H1 (cell line): ENCODE results near the gene DIPK1C. TPM values are rescaled to one million over a fixed set of nuclear protein-coding genes. Genes with fewer than 3 reads are reported as not detected.

Experiments used
- CTCF ChIA-PET: fragments of 300-600 bp; sonication (Branson Sonifier 250); formaldehyde crosslinking; loops from one replicate; lab custom pipeline; 2021; ENCODE audit not compliant: partially characterized antibody; lab: Charles Lee
- POLR2A ChIA-PET: fragments of 300-600 bp; sonication (Branson Sonifier 250); formaldehyde crosslinking; loops from one replicate; lab custom pipeline; 2021; ENCODE audit warnings: inconsistent platforms; ENCODE audit not compliant: partially characterized antibody; lab: Charles Lee
- DNase-seq, 2 experiments: peaks; one replicate each; pipeline versions ENCODE4 v3.0.0 to v3.0.0-alpha.2; 2010 to 2022; ENCODE audit warnings: low spot score in 2 of 2, low read depth in 1 of 2, mixed read lengths in 1 of 2
- FAIRE-seq: peaks from 2 replicates; lab custom pipeline; 2011; peaks lifted over from hg19 to GRCh38; lab: Jason Lieb, UNC
- H2AFZ ChIP-seq: 2 replicates; pipeline ENCODE4 v1.8.1; 2012; ENCODE audit warnings: low read length, inconsistent platforms
- H2AK5ac ChIP-seq: 2 replicates; pipeline ENCODE4 v1.6.1; 2013; ENCODE audit warnings: low read depth, low read length
- H2BK120ac ChIP-seq: replicated peaks from 2 replicates; pipeline ENCODE3; 2013; ENCODE audit warnings: low read depth, low read length, inconsistent platforms
- H2BK12ac ChIP-seq: 2 replicates; pipeline ENCODE4 v1.6.1; 2013; ENCODE audit warnings: low read depth, low read length
- H2BK15ac ChIP-seq: 2 replicates; pipeline ENCODE4 v1.6.1; 2013; ENCODE audit warnings: low read length
- H2BK20ac ChIP-seq: 2 replicates; pipeline ENCODE4 v1.6.1; 2013; ENCODE audit warnings: low read length
- H2BK5ac ChIP-seq: 2 replicates; pipeline ENCODE4 v1.6.1; 2013; ENCODE audit warnings: low read depth, low read length
- H3K14ac ChIP-seq: 2 replicates; pipeline ENCODE4 v1.6.1; 2013; ENCODE audit warnings: inconsistent platforms; ENCODE audit not compliant: insufficient read length
- H3K18ac ChIP-seq: 2 replicates; pipeline ENCODE4 v1.6.1; 2013; ENCODE audit warnings: low read length; ENCODE audit errors: extremely low read depth
- H3K23ac ChIP-seq: 2 replicates; pipeline ENCODE4 v1.6.1; 2013; ENCODE audit warnings: inconsistent platforms; ENCODE audit not compliant: insufficient read length
- H3K23me2 ChIP-seq: 2 replicates; pipeline ENCODE4 v1.6.1; 2013; ENCODE audit warnings: low read depth, low read length
- H3K27ac ChIP-seq: 2 replicates; pipeline ENCODE4 v1.6.1; 2011; ENCODE audit warnings: low read depth, low read length, inconsistent platforms
- H3K27me3 ChIP-seq, 4 experiments: replicated peaks in 1 of 4; 1 replicate in 1 of 4; 2 replicates in 3 of 4; pipeline versions ENCODE4 v1.6.1 to v1.8.1; 2011 to 2013; ENCODE audit warnings: low read length in 3 of 4, mild to moderate bottlenecking in 3 of 4, inconsistent platforms in 2 of 4, mixed read lengths in 2 of 4, moderate library complexity in 1 of 4; ENCODE audit not compliant: control insufficient read depth in 3 of 4, insufficient read depth in 3 of 4; ENCODE audit errors: extremely low read depth in 1 of 4
- H3K36me3 ChIP-seq, 4 experiments: 2 replicates each; pipeline versions ENCODE4 v1.6.1 to v1.8.1; 2011 to 2013; ENCODE audit warnings: mild to moderate bottlenecking in 4 of 4, low read length in 3 of 4, moderate library complexity in 2 of 4, control low read depth in 1 of 4, inconsistent platforms in 1 of 4; ENCODE audit not compliant: insufficient read depth in 4 of 4, control insufficient read depth in 2 of 4
- H3K4ac ChIP-seq: replicated peaks from 2 replicates; pipeline ENCODE3; 2013; ENCODE audit warnings: low read length, low read depth, mixed read lengths, inconsistent platforms; ENCODE audit not compliant: insufficient read length
- H3K4me1 ChIP-seq, 4 experiments: replicated peaks in 1 of 4; 1 replicate in 1 of 4; 2 replicates in 3 of 4; pipeline versions ENCODE4 v1.6.1 to v1.8.1; 2011 to 2013; ENCODE audit warnings: low read length in 3 of 4, inconsistent platforms in 2 of 4, mixed read lengths in 1 of 4; ENCODE audit not compliant: insufficient read depth in 4 of 4, control insufficient read depth in 3 of 4
- H3K4me2 ChIP-seq, 2 experiments: 2 replicates each; pipeline versions ENCODE4 v1.6.1 to v1.8.1; 2011 to 2013; ENCODE audit warnings: low read depth in 2 of 2, low read length in 2 of 2, control low read depth in 1 of 2, inconsistent platforms in 1 of 2, mild to moderate bottlenecking in 1 of 2; ENCODE audit not compliant: insufficient read depth in 1 of 2
- H3K4me3 ChIP-seq, 4 experiments: fragments of 200-600, 300-600 bp in 1 of 4; sonication (generic), shearing (Covaris generic), sonication (Bioruptor Twin) in 1 of 4; 2 replicates each; pipeline versions ENCODE4 v1.5.1 to v1.8.1; 2011 to 2016; ENCODE audit warnings: low read length in 4 of 4, low read depth in 3 of 4, control low read depth in 2 of 4, inconsistent platforms in 2 of 4, mild to moderate bottlenecking in 2 of 4, mixed read lengths in 1 of 4, moderate library complexity in 1 of 4; ENCODE audit not compliant: insufficient read depth in 2 of 4; ENCODE audit errors: extremely low read depth in 1 of 4
- H3K56ac ChIP-seq: replicated peaks from 2 replicates; pipeline ENCODE3; 2013; ENCODE audit warnings: low read depth, mild to moderate bottlenecking, mixed read lengths, low read length, inconsistent platforms; ENCODE audit not compliant: insufficient read length
- H3K79me1 ChIP-seq: 2 replicates; pipeline ENCODE4 v1.6.1; 2013; ENCODE audit warnings: low read depth, low read length, control low read depth
- H3K79me2 ChIP-seq, 2 experiments: 2 replicates each; pipeline versions ENCODE4 v1.6.1 to v1.8.1; 2012 to 2013; ENCODE audit warnings: low read length in 2 of 2, mild to moderate bottlenecking in 2 of 2, inconsistent platforms in 1 of 2; ENCODE audit not compliant: insufficient read depth in 2 of 2, control insufficient read depth in 1 of 2
- H3K9ac ChIP-seq, 4 experiments: replicated peaks in 1 of 4; 1 replicate in 1 of 4; 2 replicates in 3 of 4; pipeline versions ENCODE4 v1.6.1 to v1.8.1; 2011 to 2013; ENCODE audit warnings: low read depth in 3 of 4, low read length in 3 of 4, control low read depth in 2 of 4, mild to moderate bottlenecking in 2 of 4, moderate library complexity in 2 of 4, inconsistent platforms in 1 of 4; ENCODE audit errors: extremely low read depth in 1 of 4
- H3K9me3 ChIP-seq, 2 experiments: 2 replicates each; pipeline versions ENCODE4 v1.6.1 to v1.8.1; 2012 to 2013; ENCODE audit warnings: mild to moderate bottlenecking in 2 of 2, moderate library complexity in 2 of 2, control low read depth in 1 of 2, inconsistent platforms in 1 of 2, low read depth in 1 of 2, low read length in 1 of 2, mixed read lengths in 1 of 2; ENCODE audit not compliant: insufficient read depth in 2 of 2
- H4K20me1 ChIP-seq, 2 experiments: replicated peaks in 1 of 2; 2 replicates each; pipeline versions ENCODE3 to v1.8.1; 2011 to 2013; ENCODE audit warnings: inconsistent platforms in 2 of 2, low read length in 2 of 2, mild to moderate bottlenecking in 1 of 2; ENCODE audit not compliant: insufficient read depth in 2 of 2, control insufficient read depth in 1 of 2
- H4K5ac ChIP-seq: 2 replicates; pipeline ENCODE4 v1.6.1; 2013; ENCODE audit warnings: low read length, low read depth, mixed read lengths, inconsistent platforms; ENCODE audit not compliant: insufficient read length
- H4K8ac ChIP-seq: 2 replicates; pipeline ENCODE4 v1.8.0; 2013; ENCODE audit warnings: mild to moderate bottlenecking, moderate library complexity, low read length, inconsistent platforms; ENCODE audit not compliant: insufficient read depth; ENCODE audit errors: extremely low read depth
- H4K91ac ChIP-seq: replicated peaks from 2 replicates; pipeline ENCODE3; 2013; ENCODE audit warnings: low read length, mixed read lengths, inconsistent platforms; ENCODE audit not compliant: insufficient read length
- ATF3 ChIP-seq: IDR thresholded peaks from 2 replicates; pipeline ENCODE4 v1.6.1; 2011; ENCODE audit warnings: low read depth, mild to moderate bottlenecking, low read length; ENCODE audit not compliant: insufficient read depth
- BRCA1 ChIP-seq: IDR thresholded peaks from 2 replicates; pipeline ENCODE4 v1.6.1; 2012; ENCODE audit warnings: low read depth, low read length, improper control_type of control experiment
- CTBP2 ChIP-seq: IDR thresholded peaks from 2 replicates; pipeline ENCODE4 v1.7.0; 2011; ENCODE audit warnings: borderline replicate concordance, mild to moderate bottlenecking, moderate library complexity, mixed read lengths, low read length; ENCODE audit not compliant: insufficient read depth, insufficient read length
- HDAC6 ChIP-seq: IDR thresholded peaks from one replicate; pipeline ENCODE4 v1.7.1; 2012; ENCODE audit warnings: low read depth, mild to moderate bottlenecking, inconsistent platforms, low read length, moderate library complexity
- JUN ChIP-seq: IDR thresholded peaks from 2 replicates; pipeline ENCODE4 v1.6.1; 2011; ENCODE audit warnings: low read depth, mild to moderate bottlenecking, improper control_type of control experiment, low read length
- KDM5A ChIP-seq: fragments of 200-600 bp; IDR thresholded peaks from 2 replicates; pipeline ENCODE4 v1.7.1; 2012; ENCODE audit warnings: mild to moderate bottlenecking, low read length, inconsistent platforms, mixed read lengths
- NANOG ChIP-seq: IDR thresholded peaks from 2 replicates; pipeline ENCODE4 v1.6.1; 2011; ENCODE audit warnings: low read length, low read depth, mild to moderate bottlenecking, inconsistent platforms; ENCODE audit not compliant: insufficient read depth, poor library complexity, severe bottlenecking
- POLR2A ChIP-seq, 2 experiments: IDR thresholded peaks; 1 replicate in 1 of 2; 2 replicates in 1 of 2; pipeline ENCODE4 v1.6.1; 2011; ENCODE audit warnings: low read depth in 2 of 2, low read length in 2 of 2, mild to moderate bottlenecking in 2 of 2; ENCODE audit errors: control extremely low read depth in 1 of 2
- SUZ12 ChIP-seq: fragments of 200-600 bp; sonication (generic); IDR thresholded peaks from 2 replicates; pipeline ENCODE4 v1.6.1; 2012; ENCODE audit warnings: mild to moderate bottlenecking, inconsistent platforms, low read length, moderate library complexity, mixed read lengths
- TAF7 ChIP-seq: optimal IDR thresholded peaks from 2 replicates; pipeline ENCODE3; 2011; ENCODE audit warnings: low read depth, mild to moderate bottlenecking, inconsistent platforms, low read length, moderate library complexity, borderline replicate concordance
- TEAD4 ChIP-seq: IDR thresholded peaks from 2 replicates; pipeline ENCODE4 v1.6.1; 2012; ENCODE audit warnings: low read depth, low read length, inconsistent platforms, mixed read lengths
- whole genome bisulfite sequencing, 2 experiments: shearing (Covaris generic) in 1 of 2; methylation state at CpG; one replicate each; pipeline versions ENCODE4 v1.1.6 to v1.1.7; 2013 to 2015; ENCODE audit warnings: low lambda C conversion rate in 2 of 2, mixed read lengths in 2 of 2, inconsistent platforms in 1 of 2, low coverage in 1 of 2, missing lambda C conversion rate in 1 of 2; ENCODE audit not compliant: insufficient replicate concordance in 2 of 2, insufficient coverage in 1 of 2, insufficient read length in 1 of 2; ENCODE audit errors: extremely low coverage in 1 of 2, missing lambda C conversion rate in 1 of 2; 5-methylcytosine and 5-hydroxymethylcytosine counted together
- polyA plus RNA-seq, 7 experiments: library from polyadenylated mRNA; depleted of rRNA in 3 of 7; stranded (reverse) in 5 of 7; unstranded in 2 of 7; fragments of >200 nt in 5 of 7; fragments of 200-250 nt in 2 of 7; gene quantifications; 1 replicate in 5 of 7; 2 replicates in 1 of 7; 4 replicates in 1 of 7; pipeline versions ENCODE4 v1.2.1 to v1.2.3, GENCODE V29; 2011 to 2013; ENCODE audit warnings: missing spikeins in 2 of 7, mixed read lengths in 2 of 7
- total RNA-seq: library from RNA; stranded (reverse); fragmentation: NEBNext Ultra II Directional; extraction: Animal tissue kit (Norgen Biotek cat#: 25700); gene quantifications from 2 replicates; pipeline ENCODE4 v1.2.1, GENCODE V29; 2021

The DIPK1C gene
- total and polyA plus RNA-seq, 2 of the 8 experiments (the other 6 are each of a cell fraction or from before 2014, with no cell fraction given): 0.08 TPM; not detected in 1

GRCh38 chr18:74420926-74421325 lies 36.2 kb downstream of the DIPK1C start:
- WGBS, 2 experiments: 84% methylated on average over 5 of the region's 5 CpGs; no CpG with 5 or more reads in 1 of the 2 experiments
- H2BK12ac ChIP-seq: no peak overlapping the region
- no peaks in the 10 kb centered on the region for H3K79me1 ChIP-seq
- H2BK5ac ChIP-seq: no peak overlapping the region
- H3K4me2 ChIP-seq: no peak overlapping the region
- TF ChIP-seq SUZ12 (no peak), KDM5A (no peak), CTBP2 (no peak), JUN (no peak), BRCA1 (no peak), TAF7 (no peak), POLR2A (IDR thresholded peaks at IDR 0.05; ENCODE audit: control extremely low read depth in 1 of 2, low read depth in 2 of 2, low read length in 2 of 2) (no peak), NANOG (no peak), ATF3 (no peak), HDAC6 (no peak), TEAD4 (no peak)
- H4K91ac ChIP-seq: no peak overlapping the region
- no peak overlapping the region for H2BK20ac ChIP-seq
- no peak overlapping the region for H3K23ac ChIP-seq
- H3K9me3 ChIP-seq: peaks cover 0 to 2% of the 10 kb centered on the region in 2 experiments; a peak in 1 of 4 replicates
- H4K5ac ChIP-seq: no peak overlapping the region
- no peak overlapping the region for H2BK120ac ChIP-seq
- H2AFZ ChIP-seq: no peak overlapping the region
- H3K9ac ChIP-seq: no peak overlapping the region
- H2AK5ac ChIP-seq: no peak overlapping the region
- H3K4me1 ChIP-seq: no peaks in the 10 kb centered on the region
- no peak overlapping the region for H3K14ac ChIP-seq
- no peak overlapping the region for H3K4ac ChIP-seq
- H3K27ac ChIP-seq: no peak overlapping the region
- no peaks in the 10 kb centered on the region for H3K23me2 ChIP-seq
- H3K79me2 ChIP-seq: no peaks in the 10 kb centered on the region
- POLR2A ChIA-PET: no interaction called here
- no peaks in the 10 kb centered on the region for H3K27me3 ChIP-seq
- FAIRE-seq (no peak), DNase-seq (no peak)
- H3K18ac ChIP-seq: no peak overlapping the region
- H4K20me1 ChIP-seq: no peaks in the 10 kb centered on the region
- CTCF ChIA-PET: no interaction called here
- H2BK15ac ChIP-seq: no peak overlapping the region
- H4K8ac ChIP-seq: no peak overlapping the region
- H3K56ac ChIP-seq: no peak overlapping the region
- H3K36me3 ChIP-seq: no peaks in the 10 kb centered on the region
- H3K4me3 ChIP-seq: no peak overlapping the region
